HTR-8/SVneo (cell line): ENCODE results near the gene MAGEC3.
"Not testable (repeated sequence)": the region's sequence is repeated elsewhere in the genome, so short reads cannot be mapped to it uniquely, and the experiment has no call there.

Source experiments
- DNase-seq: peaks from one replicate; pipeline ENCODE4 v3.0.0; 2011; ENCODE audit warnings: low spot score, mixed read lengths; ENCODE audit not compliant: insufficient read length
- FAIRE-seq: peaks from 2 replicates; lab custom pipeline; 2011; peaks lifted over from hg19 to GRCh38; lab: Jason Lieb, UNC

The MAGEC3 gene

GRCh38 chrX:141838016-141838415, at the start of gene MAGEC3:
Gene MAGEC3, plus strand, starts transcription at chrX:141838316. Its CDS starts 0 bp downstream, at chrX:141838316.
- FAIRE-seq (no peak), DNase-seq (no peak)

- FAIRE-seq, result no peak
- DNase-seq, result no peak
Measured at GRCh38 chrX:141791856-141792255, 46.3 kb upstream of the MAGEC3 start.

- DNase-seq (no peak), FAIRE-seq (no peak)
Measured at GRCh38 chrX:141811438-141811837, 26.7 kb upstream of the MAGEC3 start.

GRCh38 chrX:141814213-141814857, 23.8 kb upstream of the MAGEC3 start:
- DNase-seq, result no peak
- no peak for FAIRE-seq

- no peak for FAIRE-seq
- DNase-seq, result no peak
Measured at GRCh38 chrX:141815904-141816303, 22.2 kb upstream of the MAGEC3 start.

- DNase-seq, result no peak
- FAIRE-seq, result no peak
Measured at GRCh38 chrX:141832247-141832646, 5.9 kb upstream of the MAGEC3 start.

GRCh38 chrX:141839856-141840255, 1.7 kb downstream of the MAGEC3 start:
- FAIRE-seq, result no peak
- DNase-seq, result peak; percentile 0

GRCh38 chrX:141857479-141857878, 19.4 kb downstream of the MAGEC3 start:
- FAIRE-seq, result no peak
- no peak for DNase-seq

- no peak for DNase-seq
- no peak for FAIRE-seq
Measured at GRCh38 chrX:141879616-141880015, 41.5 kb downstream of the MAGEC3 start.

GRCh38 chrX:141888811-141889210, 50.7 kb downstream of the MAGEC3 start:
- DNase-seq, FAIRE-seq: not testable (repeated sequence)

- FAIRE-seq, result no peak
- DNase-seq, result no peak
Measured at GRCh38 chrX:141894733-141895132, 56.6 kb downstream of the MAGEC3 start.

GRCh38 chrX:141897690-141898089, 59.6 kb downstream of the MAGEC3 start:
- no peak for FAIRE-seq
- no peak for DNase-seq

- DNase-seq (no peak), FAIRE-seq (no peak)
Measured at GRCh38 chrX:141902366-141902765, 64.2 kb downstream of the MAGEC3 start.

GRCh38 chrX:141903400-141904155, 65.5 kb downstream of the MAGEC3 start, which contains the start of gene MAGEC1:
Gene MAGEC1, plus strand, starts transcription at chrX:141903894. Its CDS starts 1,179 bp downstream, at chrX:141905073.
- DNase-seq (no peak), FAIRE-seq (no peak)

- FAIRE-seq, result no peak
- no peak for DNase-seq
Measured at GRCh38 chrX:141904262-141904661, 66.1 kb downstream of the MAGEC3 start.

- FAIRE-seq (no peak), DNase-seq (no peak)
Measured at GRCh38 chrX:141917801-141918200, 79.7 kb downstream of the MAGEC3 start.

- FAIRE-seq, result no peak
- no peak for DNase-seq
Measured at GRCh38 chrX:141924293-141924692, 86.2 kb downstream of the MAGEC3 start.

GRCh38 chrX:141928432-141928831, 90.3 kb downstream of the MAGEC3 start:
- FAIRE-seq (no peak), DNase-seq (no peak)

GRCh38 chrX:141934059-141934641, 96.0 kb downstream of the MAGEC3 start:
- no peak for DNase-seq
- FAIRE-seq, result no peak

GRCh38 chrX:141935645-141936044, 97.5 kb downstream of the MAGEC3 start:
- DNase-seq (no peak), FAIRE-seq (no peak)

- DNase-seq (no peak), FAIRE-seq (no peak)
Measured at GRCh38 chrX:141936080-141936479, 98.0 kb downstream of the MAGEC3 start.
